OCI-LY3 (cell line): ENCODE measurements around the gene SH3RF3.

Experiments
- H2AFZ ChIP-seq: fragments of 200-600, 300-600 bp; shearing (Covaris generic); 2 replicates; pipeline ENCODE4 v1.6.0; 2014; ENCODE audit warnings: antibody characterized with exemption, low read depth, low read length
- H3K27ac ChIP-seq: fragments of 200-600, 300-600 bp; sonication (generic); 2 replicates; pipeline ENCODE4 v1.5.1; 2014; ENCODE audit warnings: mild to moderate bottlenecking, low read length, moderate library complexity, mixed read lengths
- H3K27me3 ChIP-seq: fragments of 200-600, 300-600 bp; sonication (generic); 2 replicates; pipeline ENCODE4 v1.6.1; 2014; ENCODE audit warnings: low read depth, low read length, mixed read lengths
- H3K36me3 ChIP-seq: fragments of 200-600, 300-600 bp; sonication (generic); replicated peaks from 2 replicates; pipeline ENCODE3; 2014; ENCODE audit warnings: low read depth, low read length, mixed read lengths
- H3K4me1 ChIP-seq: fragments of 300-600, 200-600 bp; sonication (generic); 2 replicates; pipeline ENCODE4 v1.6.1; 2014; ENCODE audit warnings: low read length, mixed read lengths
- H3K4me2 ChIP-seq: fragments of 200-600, 300-600 bp; sonication (generic); 2 replicates; pipeline ENCODE4 v1.6.1; 2014; ENCODE audit warnings: low read length, mixed read lengths
- H3K4me3 ChIP-seq: fragments of 300-600, 200-600 bp; sonication (generic); 2 replicates; pipeline ENCODE4 v1.5.1; 2014; ENCODE audit warnings: antibody characterized with exemption, mild to moderate bottlenecking, low read length, moderate library complexity
- H3K79me2 ChIP-seq: fragments of 300-600, 200-600 bp; shearing (Covaris generic); 2 replicates; pipeline ENCODE4 v1.6.1; 2014; ENCODE audit warnings: mild to moderate bottlenecking, low read length, mixed read lengths
- H3K9ac ChIP-seq: fragments of 300-600, 200-600 bp; shearing (Covaris generic); 2 replicates; pipeline ENCODE4 v1.6.0; 2014; ENCODE audit warnings: mild to moderate bottlenecking, low read length, moderate library complexity
- H3K9me3 ChIP-seq: fragments of 200-600, 300-600 bp; shearing (Covaris generic); 2 replicates; pipeline ENCODE4 v1.6.1; 2014; ENCODE audit warnings: low read length, mixed read lengths; ENCODE audit not compliant: insufficient read depth
- H4K20me1 ChIP-seq: fragments of 200-600, 300-600 bp; sonication (generic); 2 replicates; pipeline ENCODE4 v1.6.1; 2016; ENCODE audit warnings: low read length, mixed read lengths; ENCODE audit not compliant: insufficient read depth
- CTCF ChIP-seq: fragments of 200-600, 300-600 bp; sonication (generic); IDR thresholded peaks from 2 replicates; pipeline ENCODE4 v1.5.1; 2014; ENCODE audit warnings: antibody characterized with exemption, low read length, low read depth
- EZH2phosphoT487 ChIP-seq: fragments of 200-600 bp; shearing (Covaris generic); IDR thresholded peaks from 2 replicates; pipeline ENCODE4 v1.6.1; 2018; ENCODE audit warnings: antibody characterized with exemption, mixed run types, low read depth

SH3RF3 gene

DNA sequence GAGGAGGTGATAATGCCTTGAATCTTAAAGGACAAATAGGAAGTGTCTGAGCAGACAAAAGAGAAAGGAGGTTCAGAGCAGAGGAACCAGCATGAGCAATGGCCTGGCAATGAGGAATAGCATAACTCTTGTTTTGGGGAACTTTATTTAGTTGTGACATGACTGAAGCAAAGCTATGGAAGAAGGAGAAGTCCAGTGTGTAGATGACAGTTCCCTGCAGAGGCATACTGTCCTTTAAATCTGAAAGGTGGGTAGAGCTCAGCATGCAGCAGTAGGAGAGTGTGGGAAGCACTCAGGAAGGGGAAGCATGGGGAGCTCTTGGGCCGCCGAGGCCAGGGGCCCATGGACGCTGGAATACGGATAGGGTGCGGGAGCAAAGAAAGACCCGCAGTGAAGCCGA lies 311.0 kb downstream of the SH3RF3 start:
- Histone ChIP-seq H3K4me1 (no peaks in the 10 kb centered on the region), H3K9ac (no peak overlapping the region), H4K20me1 (no peaks in the 10 kb centered on the region), H3K79me2 (no peaks in the 10 kb centered on the region), H3K27ac (no peak overlapping the region), H3K36me3 (no peaks in the 10 kb centered on the region), H3K4me2 (no peak overlapping the region), H3K4me3 (no peak overlapping the region), H3K27me3 (peaks cover 3% of the 10 kb centered on the region; the same call in 1 of the 2 replicates), H2AFZ (no peak overlapping the region), H3K9me3 (peaks cover 10% of the 10 kb centered on the region; the same call in 1 of the 2 replicates)
- TF ChIP-seq EZH2phosphoT487 (no peak), CTCF (no peak)

DNA sequence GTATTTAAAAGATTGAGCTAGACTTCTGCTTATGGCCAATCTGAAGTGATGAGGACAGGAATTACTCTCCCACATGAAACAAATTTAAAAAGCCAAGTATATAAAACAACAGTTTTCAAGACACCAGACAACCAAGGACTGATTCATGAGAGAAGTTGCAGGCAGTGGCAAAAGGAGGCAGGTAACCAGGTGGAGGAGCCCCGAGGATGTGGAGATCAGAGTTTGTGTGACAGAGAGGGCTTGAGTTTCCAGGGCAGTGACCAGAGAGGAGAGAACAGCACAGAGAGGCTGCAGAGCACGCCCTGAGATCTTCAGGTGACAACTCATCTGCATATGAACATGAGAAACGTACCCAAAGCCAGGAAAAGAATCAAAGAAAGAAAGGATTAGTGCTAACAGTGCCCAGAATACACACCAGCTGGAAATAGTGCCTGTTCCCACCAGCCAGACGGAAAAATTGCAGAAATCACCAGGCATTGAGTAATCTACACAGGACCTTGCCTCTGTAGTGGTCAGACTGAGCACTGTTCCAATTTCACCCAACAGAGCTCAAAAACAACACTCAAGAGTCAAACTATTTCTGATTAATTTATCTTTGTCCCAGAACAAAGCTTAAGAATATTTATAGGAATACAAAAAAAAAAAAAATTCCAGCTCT lies 311.6 kb downstream of the SH3RF3 start:
- no peaks in the 10 kb centered on the region for H3K79me2 ChIP-seq
- no peaks in the 10 kb centered on the region for H4K20me1 ChIP-seq
- H3K4me3 ChIP-seq: no peak overlapping the region
- no peaks in the 10 kb centered on the region for H3K36me3 ChIP-seq
- H3K9ac ChIP-seq: no peak overlapping the region
- H3K4me2 ChIP-seq: no peak overlapping the region
- H3K4me1 ChIP-seq: no peaks in the 10 kb centered on the region
- no peak overlapping the region for H3K27ac ChIP-seq
- peaks cover 10% of the 10 kb centered on the region; the same call in 1 of the 2 replicates for H3K9me3 ChIP-seq
- H3K27me3 ChIP-seq: peaks cover 3% of the 10 kb centered on the region; the same call in 1 of the 2 replicates
- TF ChIP-seq EZH2phosphoT487 (no peak), CTCF (no peak)
- H2AFZ ChIP-seq: no peak overlapping the region

- H3K36me3 ChIP-seq: no peaks in the 10 kb centered on the region
- no peaks in the 10 kb centered on the region for H4K20me1 ChIP-seq
- no peak for TF ChIP-seq EZH2phosphoT487
- H3K9ac ChIP-seq: no peak overlapping the region
- H2AFZ ChIP-seq: no peak overlapping the region
- no peak overlapping the region for H3K27ac ChIP-seq
- peaks cover 10% of the 10 kb centered on the region; the same call in 1 of the 2 replicates for H3K9me3 ChIP-seq
- H3K79me2 ChIP-seq: no peaks in the 10 kb centered on the region
- H3K4me2 ChIP-seq: no peak overlapping the region
- H3K4me1 ChIP-seq: no peaks in the 10 kb centered on the region
- no peak overlapping the region for H3K4me3 ChIP-seq
- H3K27me3 ChIP-seq: peaks cover 3% of the 10 kb centered on the region; the same call in 1 of the 2 replicates
Observed at GRCh38 chr2:109442715-109443319, 313.8 kb downstream of the SH3RF3 start.

GRCh38 chr2:109444916-109445315 lies 315.9 kb downstream of the SH3RF3 start:
- Histone ChIP-seq H3K4me3 (no peak overlapping the region), H3K4me1 (no peaks in the 10 kb centered on the region), H3K4me2 (no peak overlapping the region), H4K20me1 (no peaks in the 10 kb centered on the region), H2AFZ (no peak overlapping the region), H3K27me3 (peaks cover 2% of the 10 kb centered on the region; the same call in 1 of the 2 replicates), H3K27ac (no peak overlapping the region), H3K9me3 (peaks cover 10% of the 10 kb centered on the region; the same call in 1 of the 2 replicates), H3K36me3 (no peaks in the 10 kb centered on the region), H3K79me2 (no peaks in the 10 kb centered on the region), H3K9ac (no peak overlapping the region)
- TF ChIP-seq CTCF (no peak), EZH2phosphoT487 (no peak)
